Left renal pelvis (tissue), 4 donors: Measurements from ENCODE around the gene HIVEP3. TPM values are rescaled to one million over a fixed set of nuclear protein-coding genes. Genes with fewer than 3 reads are reported as not detected.

Experiments
- DNase-seq, 4 donors: peaks; one replicate each; pipeline ENCODE4 v3.0.0-alpha.2; 2013; ENCODE audit warnings: low read depth in 4 of 4, low spot score in 3 of 4
- polyA plus RNA-seq, 4 donors: library from polyadenylated mRNA; unstranded; fragments of 120-200 nt; gene quantifications; one replicate each; pipeline ENCODE4 v1.2.1, GENCODE V29; 2013; ENCODE audit not compliant: insufficient read length in 4 of 4

Gene HIVEP3
- polyA plus RNA-seq, 4 donors = 3.5 to 7.0 (median 4.2) TPM

- DNase-seq = no peak
Observed at GRCh38 chr1:41851589-41851988, 67.1 kb downstream of the HIVEP3 start.

GRCh38 chr1:41850029-41850428 is 68.7 kb downstream of the HIVEP3 start:
- no peak for DNase-seq

GRCh38 chr1:41849211-41849759 is 69.4 kb downstream of the HIVEP3 start:
- DNase-seq = no peak

- no peak for DNase-seq
Observed at GRCh38 chr1:41848216-41848952, 70.3 kb downstream of the HIVEP3 start.

- no peak for DNase-seq
Observed at GRCh38 chr1:41847733-41848132, 71.0 kb downstream of the HIVEP3 start.

GRCh38 chr1:41846625-41847405 is 71.9 kb downstream of the HIVEP3 start:
- DNase-seq = no peak

DNA sequence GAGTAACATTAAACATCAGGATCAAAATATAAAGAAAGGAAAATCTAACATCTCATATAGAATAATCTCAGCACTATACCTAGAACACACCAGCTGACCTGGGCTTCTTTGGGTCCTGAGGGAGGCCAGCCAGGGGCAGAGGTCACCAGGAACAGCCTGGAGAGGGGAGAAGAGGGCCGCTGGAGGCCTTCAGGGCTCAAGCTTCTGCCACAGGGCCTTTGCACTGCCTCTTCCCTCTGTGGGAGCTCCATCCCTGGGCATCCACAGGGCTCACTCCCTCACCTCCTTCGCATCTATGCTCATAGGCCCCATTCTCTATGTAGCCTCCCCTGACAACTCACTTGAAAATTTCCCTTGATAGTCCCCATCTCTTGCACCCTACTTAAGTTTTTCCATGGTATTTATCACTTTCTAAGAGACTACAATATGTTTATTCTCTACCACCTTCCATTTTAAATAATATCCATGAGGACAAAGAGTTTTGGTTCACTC is 73.9 kb downstream of the HIVEP3 start:
- no peak for DNase-seq

DNA sequence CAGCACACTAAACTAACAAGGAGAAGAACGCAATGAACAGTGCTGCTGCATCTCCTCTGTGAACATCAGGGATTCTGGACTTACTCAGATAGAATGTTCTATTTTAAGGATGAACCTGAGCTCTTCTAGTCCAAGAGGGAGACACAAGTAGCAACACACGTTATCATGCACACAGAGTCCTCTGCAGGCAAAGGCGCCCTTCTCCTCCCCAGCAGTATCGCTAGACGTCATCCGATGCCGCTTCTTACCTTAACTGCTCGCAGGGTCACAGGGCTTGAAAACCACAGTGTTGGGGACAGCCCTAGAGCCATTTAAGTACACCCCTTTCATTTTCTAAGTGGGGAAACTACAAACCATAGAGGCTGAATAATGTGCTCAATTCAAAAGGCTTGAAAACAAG is 74.5 kb downstream of the HIVEP3 start:
- DNase-seq = no peak

DNA sequence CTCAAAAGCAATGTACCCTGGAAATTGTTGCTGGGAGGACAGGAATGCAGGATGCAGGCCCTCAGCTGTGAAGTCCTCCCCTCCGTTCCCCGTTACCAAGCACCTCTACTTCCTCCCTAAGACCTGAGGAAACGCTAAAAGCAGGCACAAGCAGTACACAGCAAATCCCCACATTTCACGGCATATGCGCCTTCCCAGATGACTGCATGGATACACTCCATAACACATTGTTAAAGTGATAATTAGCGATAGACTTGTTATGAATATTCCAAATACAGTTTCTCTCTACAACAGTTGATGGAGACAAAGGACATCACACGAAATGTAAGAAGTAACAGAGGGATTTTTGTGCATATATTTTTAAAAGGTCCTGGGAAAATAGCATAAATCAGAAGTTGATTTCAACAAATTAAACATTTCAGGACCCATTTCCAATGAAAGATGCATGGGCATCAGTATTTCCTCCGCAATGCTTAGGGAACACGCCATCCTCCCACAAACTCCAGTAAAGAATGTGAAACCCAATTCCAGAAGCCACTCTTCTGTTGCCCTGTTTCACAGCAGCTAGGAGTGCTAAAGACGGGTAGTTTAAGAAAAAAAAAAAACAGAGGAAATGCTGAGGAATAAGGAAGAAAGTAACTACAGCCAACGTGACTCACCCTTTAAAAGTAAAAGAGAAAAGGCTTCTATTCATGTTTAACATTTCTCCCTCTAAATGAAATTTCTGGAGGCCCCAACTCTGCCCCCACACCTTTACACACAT is 75.5 kb downstream of the HIVEP3 start:
- DNase-seq = peak in 1 of 4 donors; percentile 30

DNA sequence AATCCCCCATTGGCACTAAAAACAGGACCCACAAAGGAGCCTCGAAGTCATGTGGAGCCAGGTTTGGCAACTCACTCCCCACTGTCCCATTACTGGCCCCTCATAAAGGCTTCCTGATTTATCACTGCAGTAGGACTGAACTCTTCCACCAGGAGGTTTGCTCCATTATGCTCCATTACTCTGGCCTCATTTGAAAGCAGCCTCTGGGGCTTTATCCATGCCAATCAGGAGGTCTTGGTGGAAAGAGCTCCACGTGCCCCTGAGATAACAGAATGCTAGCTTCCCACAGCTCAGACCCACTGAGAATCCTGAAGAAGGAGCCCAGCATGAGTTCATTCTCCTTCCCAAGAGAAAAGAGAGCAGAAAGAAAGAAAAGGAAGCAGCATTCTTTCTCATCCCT is 76.4 kb downstream of the HIVEP3 start:
- DNase-seq = no peak

- peak in 1 of 4 donors; percentile 21 for DNase-seq
Observed at GRCh38 chr1:41840592-41841246, 78.0 kb downstream of the HIVEP3 start.

GRCh38 chr1:41838266-41838665 is 80.5 kb downstream of the HIVEP3 start:
- no peak for DNase-seq

DNA sequence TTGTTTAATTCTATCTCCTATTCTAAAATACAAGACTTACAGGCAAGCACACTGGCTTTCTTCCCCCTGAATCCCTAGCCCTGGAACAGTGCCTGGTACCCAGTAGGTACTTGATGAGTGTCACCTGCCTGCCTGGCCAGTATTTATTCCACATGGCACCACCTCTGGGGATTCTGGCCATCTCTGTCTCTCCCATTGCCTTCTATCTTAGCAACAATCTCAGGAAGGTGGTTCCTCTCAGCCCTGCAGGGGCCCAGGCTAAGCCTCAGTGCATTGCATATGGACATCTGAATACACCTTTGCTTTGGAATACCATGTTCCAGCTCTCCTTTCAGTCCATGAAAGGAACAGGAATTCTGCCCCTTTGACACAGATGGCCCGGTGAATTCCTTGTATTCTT is 81.0 kb downstream of the HIVEP3 start:
- DNase-seq = no peak

GRCh38 chr1:41835485-41835884 is 83.2 kb downstream of the HIVEP3 start:
- DNase-seq = no peak

- DNase-seq = no peak
Observed at GRCh38 chr1:41833519-41834000, 85.2 kb downstream of the HIVEP3 start.

DNA sequence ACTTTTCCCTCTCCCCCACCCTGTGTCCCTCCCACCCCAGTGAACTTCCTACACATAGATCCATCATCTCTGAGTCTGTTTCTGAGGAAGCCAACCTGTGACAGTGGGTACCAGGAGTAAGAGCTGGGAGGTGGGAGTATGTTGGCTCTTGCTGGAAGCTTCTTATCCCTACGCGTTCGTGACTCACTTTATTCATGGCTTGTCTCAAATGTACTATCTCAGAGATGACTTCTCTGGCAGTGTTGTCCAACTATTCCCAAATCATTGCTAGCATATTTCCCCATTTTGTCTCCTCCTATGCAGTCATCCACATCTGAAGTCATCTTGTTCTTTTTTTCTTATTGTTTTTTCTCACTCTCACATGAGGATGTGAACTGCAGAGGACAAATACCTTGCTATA is 88.0 kb downstream of the HIVEP3 start:
- DNase-seq = no peak

GRCh38 chr1:41827991-41828570 is 90.6 kb downstream of the HIVEP3 start:
- no peak for DNase-seq

DNA sequence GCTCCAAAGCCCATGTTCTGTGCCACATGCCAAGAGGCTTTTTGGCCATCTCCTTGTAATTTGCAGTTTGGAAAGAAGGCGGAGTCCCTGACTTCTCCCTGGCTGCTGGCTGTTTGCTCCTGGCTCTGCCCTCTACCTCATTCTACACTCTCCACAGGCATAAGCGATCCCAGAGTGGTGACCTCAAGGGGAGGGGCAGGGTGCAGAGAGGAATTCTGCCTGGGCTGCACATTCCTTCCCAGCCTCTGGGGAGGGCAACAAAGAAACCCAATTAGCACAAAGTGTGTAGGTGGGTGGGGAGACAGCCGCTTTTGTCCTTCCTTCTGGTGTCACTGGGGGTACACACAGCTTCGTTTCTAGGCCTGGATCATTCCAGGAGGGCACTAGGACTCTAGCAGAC is 95.3 kb downstream of the HIVEP3 start:
- no peak for DNase-seq

DNA sequence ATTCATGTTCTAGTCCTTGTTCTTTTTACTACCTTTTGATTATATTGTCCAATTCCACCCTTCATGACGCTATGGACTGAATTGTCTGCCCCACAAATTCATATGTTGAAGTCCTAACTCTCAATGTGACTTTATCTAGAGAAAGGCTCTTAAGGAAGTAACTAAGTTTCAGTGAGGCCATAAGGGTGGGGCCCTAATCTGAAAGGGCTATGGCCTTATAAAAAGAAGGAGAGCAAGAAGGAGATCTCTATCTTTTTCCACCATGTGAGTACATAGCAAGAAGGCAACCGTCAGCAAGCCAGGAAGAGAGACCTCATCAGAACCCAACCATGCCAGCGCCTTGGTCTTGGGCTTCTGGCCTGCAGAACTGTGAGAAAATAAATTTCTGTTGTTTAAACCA is 95.9 kb downstream of the HIVEP3 start:
- no peak for DNase-seq

DNA sequence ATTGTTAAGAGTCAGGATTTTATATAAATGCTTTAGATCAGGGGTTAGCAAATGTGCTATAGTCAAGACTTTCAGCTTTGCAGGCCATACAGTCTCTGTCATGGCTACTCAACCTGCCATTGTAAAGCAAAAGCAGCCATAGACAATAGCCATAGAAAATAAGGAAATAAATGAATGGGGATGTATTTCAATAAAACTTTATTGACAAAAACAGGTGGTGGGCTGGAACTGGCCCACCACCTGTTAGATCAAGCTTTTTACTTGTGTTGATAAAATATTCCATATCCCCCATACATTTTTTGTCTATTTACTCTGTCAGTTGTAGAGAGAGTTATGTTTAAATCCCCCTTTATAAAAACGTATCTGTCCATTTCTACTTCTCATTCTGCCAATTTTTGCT is 98.9 kb downstream of the HIVEP3 start:
- no peak for DNase-seq
